EH (cell line): ENCODE results near the gene CXCR5.

ENCODE experiments used
- DNase-seq: peaks from one replicate; pipeline ENCODE4 v3.0.0-alpha.2; 2015; ENCODE audit warnings: low read depth

The CXCR5 gene

GRCh38 chr11:118912742-118913410, 29.2 kb downstream of the CXCR5 start:
- DNase-seq, result peak; percentile 55

GRCh38 chr11:118913411-118914125, 29.9 kb downstream of the CXCR5 start:
- no peak for DNase-seq

- peak; percentile 45 for DNase-seq
Measured at GRCh38 chr11:118914178-118914918, 30.7 kb downstream of the CXCR5 start.

- DNase-seq, result no peak
Measured at GRCh38 chr11:118914987-118915386, 31.3 kb downstream of the CXCR5 start.

- DNase-seq, result no peak
Measured at GRCh38 chr11:118915396-118915795, 31.7 kb downstream of the CXCR5 start.

- no peak for DNase-seq
Measured at GRCh38 chr11:118915941-118916841, 32.5 kb downstream of the CXCR5 start.

GRCh38 chr11:118916842-118917388, 33.2 kb downstream of the CXCR5 start:
- peak; percentile 98 for DNase-seq

- peak; percentile 92 for DNase-seq
Measured at GRCh38 chr11:118917481-118918127, 33.9 kb downstream of the CXCR5 start.

- peak; percentile 97 for DNase-seq
Measured at GRCh38 chr11:118918128-118918685, 34.5 kb downstream of the CXCR5 start.

GRCh38 chr11:118918686-118919280, 35.1 kb downstream of the CXCR5 start:
- DNase-seq, result peak; percentile 65

GRCh38 chr11:118921121-118921928, 37.6 kb downstream of the CXCR5 start:
- DNase-seq, result peak; percentile 95

GRCh38 chr11:118921929-118922744, 38.4 kb downstream of the CXCR5 start:
- DNase-seq, result peak; percentile 95

GRCh38 chr11:118922745-118923627, 39.3 kb downstream of the CXCR5 start:
- peak; percentile 34 for DNase-seq

- no peak for DNase-seq
Measured at GRCh38 chr11:118923721-118924587, 40.3 kb downstream of the CXCR5 start.

- peak; percentile 54 for DNase-seq
Measured at GRCh38 chr11:118924591-118925585, 41.2 kb downstream of the CXCR5 start.
